ENCODE data around the gene KIT.
A peak's percentile ranks its signal among the peaks of the same experiment; 100 is the strongest.
"Not testable (repeated sequence)": the region's sequence is repeated elsewhere in the genome, so short reads cannot be mapped to it uniquely, and the experiment has no call there.

The KIT gene

DNA sequence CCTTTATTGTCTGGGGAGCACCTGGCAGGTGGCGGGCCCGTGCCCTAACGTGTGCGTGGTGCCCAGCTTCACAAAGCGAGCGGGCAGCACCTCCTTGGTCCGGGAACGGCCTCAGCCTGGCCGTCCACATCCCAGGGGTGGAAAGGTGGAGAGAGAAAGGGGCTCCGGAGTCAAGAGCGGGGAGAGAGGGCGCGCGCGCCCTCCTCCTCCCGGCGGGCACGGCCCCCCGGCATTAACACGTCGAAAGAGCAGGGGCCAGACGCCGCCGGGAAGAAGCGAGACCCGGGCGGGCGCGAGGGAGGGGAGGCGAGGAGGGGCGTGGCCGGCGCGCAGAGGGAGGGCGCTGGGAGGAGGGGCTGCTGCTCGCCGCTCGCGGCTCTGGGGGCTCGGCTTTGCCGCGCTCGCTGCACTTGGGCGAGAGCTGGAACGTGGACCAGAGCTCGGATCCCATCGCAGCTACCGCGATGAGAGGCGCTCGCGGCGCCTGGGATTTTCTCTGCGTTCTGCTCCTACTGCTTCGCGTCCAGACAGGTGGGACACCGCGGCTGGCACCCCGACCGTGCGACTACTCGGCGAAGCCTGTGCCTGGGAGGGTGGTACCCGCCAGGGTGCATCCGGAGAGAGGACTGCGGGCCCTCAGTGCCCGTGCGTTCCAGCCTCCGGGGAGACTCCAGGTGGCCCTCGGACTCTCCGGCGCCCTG is at the start of gene KIT:
Gene KIT (plus strand): TSS at position 407 of the 701 bp plus-strand sequence. CDS start 58 bp downstream, at position 465.
- peak; percentile 79 for DNase-seq (ENCODE audit: low spot score)

DNA sequence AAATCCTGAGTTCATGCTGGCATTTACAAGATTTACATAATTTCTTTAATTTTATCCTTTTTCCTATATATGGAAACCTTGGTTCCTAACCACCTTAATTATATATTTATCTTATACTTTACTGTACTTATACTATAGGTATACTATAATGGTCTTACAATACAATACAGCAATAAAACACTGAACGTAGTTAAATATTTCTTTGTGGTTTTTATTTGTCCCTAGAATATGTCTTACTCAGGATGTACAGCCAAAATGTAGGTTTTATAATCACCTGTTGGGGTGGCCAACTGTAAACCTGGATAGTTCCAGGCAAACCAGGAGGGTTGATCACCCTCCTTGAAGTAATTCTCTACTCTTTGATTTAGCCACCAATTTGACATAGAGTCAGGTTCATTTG is 48.4 kb upstream of the KIT start:
- DNase-seq (ENCODE audit: low spot score): no peak

DNA sequence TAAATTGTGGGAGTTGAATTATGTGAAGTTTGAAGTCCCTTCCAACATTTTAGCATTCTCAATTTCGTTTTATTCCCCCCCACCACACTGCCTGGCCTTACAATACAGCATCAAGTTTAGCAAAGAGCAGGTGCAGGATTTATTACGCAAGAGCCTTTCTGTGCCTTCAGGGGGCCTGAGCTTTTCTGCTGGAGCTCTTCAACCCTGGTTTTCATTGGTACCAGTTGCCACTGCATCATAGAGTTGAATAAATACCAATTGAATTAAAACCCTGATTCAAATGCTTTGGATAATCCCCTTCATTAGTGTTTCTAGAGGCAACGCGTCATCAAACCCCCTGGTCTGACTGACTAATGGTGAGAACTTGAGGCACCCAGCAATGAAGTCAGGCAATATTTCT is 43.6 kb upstream of the KIT start:
- DNase-seq (ENCODE audit: low spot score): no peak

DNA sequence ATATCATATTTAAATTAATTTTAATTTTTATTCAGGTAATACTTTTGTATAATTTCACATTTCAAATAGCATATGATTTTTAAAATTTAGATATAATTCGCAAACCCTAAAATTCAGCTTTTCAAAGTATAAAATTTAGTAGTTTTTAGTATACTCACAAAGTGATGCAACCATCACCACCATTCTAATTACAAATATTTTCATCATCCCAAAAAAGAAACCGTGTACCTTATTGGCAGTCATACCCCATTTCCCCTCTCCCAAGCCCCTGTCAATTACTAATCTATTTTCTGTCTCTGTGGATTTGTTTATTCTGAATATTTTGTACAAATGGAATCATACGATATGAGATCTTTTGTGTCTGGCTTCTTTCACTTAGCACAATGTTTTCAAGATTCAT is 37.0 kb upstream of the KIT start:
- DNase-seq (ENCODE audit: low spot score): no peak

DNA sequence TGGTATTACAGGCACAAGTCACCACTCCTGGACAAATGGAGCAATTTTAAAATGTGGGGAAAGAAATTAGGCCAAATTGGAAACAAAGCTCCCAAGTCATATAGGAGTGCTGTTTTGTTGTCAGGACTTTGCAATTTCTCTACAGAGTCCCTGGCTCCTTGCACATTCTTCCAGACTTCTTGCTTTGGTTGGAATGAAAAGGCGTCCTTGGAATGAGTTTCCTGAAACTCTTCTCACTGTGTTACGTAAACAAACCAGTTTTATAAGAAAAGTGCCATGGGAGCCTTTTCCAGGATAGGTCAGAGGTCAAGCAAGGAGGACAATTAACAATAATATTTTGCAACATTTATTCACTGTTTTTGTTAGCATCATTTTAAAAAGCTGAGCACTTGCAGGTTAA is 32.4 kb upstream of the KIT start:
- DNase-seq (ENCODE audit: low spot score): no peak

DNA sequence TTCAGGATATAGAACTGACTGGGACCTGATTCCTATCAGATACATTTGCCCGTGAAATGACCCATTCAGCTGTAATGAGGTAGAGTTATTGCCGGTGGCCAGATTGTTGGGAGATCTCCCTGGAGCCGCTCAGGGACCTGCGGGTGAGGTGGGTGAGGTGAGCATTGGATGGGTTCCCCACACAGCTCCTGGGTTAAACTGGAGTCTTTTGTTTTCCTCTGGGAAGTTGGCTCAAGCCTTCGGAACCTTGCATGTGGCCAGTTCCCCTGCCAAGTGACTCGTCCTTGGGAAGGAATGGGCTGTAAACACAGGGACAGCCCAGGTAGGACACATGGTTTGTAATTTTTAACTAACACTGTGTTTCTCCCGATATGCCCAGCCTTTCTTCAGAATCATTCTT is 31.6 kb upstream of the KIT start:
- DNase-seq (ENCODE audit: low spot score): no peak

DNA sequence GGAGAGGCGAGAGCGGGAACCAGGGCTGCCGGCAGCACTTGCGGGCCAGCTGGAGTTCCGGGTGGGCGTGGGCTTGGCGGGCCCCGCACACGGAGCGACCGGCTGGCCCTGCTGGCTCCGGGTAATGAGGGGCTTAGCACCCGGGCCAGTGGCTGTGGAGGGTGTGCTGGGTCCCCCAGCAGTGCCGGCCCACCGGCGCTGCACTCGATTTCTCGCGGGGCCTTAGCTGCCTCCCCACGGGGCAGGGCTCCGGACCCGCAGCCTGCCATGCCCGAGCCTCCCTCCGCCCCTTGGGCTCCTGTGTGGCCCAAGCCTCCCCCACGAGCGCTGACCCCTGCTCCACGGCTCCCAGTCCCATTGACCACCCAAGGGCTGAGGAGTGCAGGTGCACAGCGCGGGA is 25.2 kb upstream of the KIT start:
- DNase-seq (ENCODE audit: low spot score): no peak

DNA sequence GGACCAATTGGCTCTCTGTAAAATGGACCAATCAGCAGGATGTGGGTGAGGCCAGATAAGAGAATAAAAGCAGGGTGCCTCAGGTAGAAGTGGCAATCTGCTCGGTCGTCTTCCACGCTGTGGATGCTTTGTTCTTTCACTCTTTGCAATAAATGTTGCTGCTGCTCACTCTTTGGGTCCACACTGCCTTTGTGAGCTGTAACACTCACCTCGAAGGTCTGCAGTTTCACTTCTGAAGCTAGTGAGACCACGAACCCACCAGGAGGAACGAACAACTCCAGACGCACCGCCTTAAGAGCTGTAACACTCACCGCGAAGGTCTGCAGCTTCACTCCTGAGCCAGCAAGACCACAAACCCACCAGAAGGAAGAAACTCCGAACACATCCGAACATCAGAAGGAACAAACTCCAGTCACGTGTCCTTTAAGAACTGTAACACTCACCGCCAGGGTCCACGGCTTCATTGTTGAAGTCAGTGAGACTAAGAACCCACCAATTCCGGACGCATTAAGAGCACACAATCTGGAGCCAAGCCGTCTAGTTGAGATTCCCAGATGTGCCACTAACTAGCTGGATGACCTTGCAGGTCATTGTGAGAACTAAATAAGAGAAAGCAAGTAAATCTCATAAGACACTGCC is 24.5 kb upstream of the KIT start:
- DNase-seq (ENCODE audit: low spot score): not testable (repeated sequence)

DNA sequence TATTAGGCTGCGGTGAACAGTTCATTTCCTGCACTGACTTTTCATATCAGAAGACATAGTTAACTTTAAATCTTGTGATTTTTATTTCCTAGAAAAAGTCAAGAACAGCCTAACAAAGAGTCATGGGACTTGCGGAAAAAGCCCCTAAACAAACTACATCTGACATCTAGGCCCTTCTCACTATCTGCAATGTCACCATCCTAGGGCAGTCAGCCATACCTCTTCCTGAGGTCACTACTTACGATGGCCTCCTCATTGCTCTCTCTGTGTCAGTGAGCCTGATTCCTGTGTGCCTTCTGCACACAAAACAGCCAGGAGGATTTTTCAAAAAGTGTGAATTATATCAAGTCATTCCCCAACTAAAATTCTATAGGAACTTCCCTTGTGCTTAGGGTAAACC is 22.4 kb upstream of the KIT start:
- no peak for DNase-seq (ENCODE audit: low spot score)

DNA sequence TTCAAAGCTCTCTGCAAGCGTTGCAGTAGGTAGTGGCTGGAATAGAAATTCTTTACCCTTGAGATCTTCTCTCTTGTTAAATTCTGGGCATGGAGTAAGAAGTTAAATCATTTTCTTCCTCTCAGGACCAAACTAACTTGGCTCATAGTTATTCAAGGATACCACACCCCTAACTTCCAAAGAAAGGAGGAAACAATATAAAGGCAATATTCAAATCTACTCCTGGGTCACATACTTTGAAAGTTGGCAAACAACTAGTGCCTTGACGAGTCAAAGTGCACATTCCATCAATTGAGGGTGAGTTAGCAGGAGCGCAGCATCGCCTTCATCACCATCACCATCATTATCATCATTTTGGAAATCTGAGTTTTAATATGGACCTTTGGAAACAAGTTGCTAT is 20.4 kb upstream of the KIT start:
- no peak for DNase-seq (ENCODE audit: low spot score)

DNA sequence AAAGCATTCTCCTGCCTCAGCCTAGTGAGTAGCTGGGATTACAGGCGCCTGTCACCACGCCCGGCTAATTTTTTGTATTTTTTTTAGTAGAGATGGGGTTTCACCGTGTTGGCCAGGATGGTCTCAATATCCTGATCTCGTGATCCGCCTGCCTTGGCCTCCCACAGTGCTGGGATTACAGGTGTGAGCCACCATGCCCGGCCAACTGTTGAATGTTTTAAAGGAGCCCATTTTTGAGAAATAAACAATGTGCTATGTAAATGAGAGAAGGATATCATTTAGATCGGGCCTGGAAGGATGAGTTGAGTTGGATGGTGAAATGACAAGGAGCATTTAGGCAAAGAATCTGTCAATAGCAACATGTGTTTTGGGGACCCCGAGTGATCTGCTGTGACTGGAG is 16.7 kb upstream of the KIT start:
- DNase-seq (ENCODE audit: low spot score): not testable (repeated sequence)

DNA sequence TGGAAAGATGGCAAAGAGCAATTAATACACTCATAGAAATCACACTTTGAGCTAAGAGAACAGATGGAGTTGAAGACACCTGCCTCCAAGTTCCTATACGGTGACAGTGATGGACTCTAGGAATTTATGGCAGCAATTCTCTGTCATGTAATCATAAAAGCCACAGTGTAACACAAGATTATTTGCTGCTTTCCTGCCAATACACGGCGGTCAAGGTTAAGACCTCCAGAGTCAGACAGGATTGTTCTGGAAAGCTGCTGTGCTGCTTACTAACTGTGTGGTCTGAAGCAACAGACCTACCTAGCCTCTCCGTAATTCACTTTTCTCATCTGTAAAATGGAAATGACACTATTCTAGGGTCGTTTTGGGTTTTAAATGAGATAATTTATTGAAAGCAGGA is 14.6 kb upstream of the KIT start:
- no peak for DNase-seq (ENCODE audit: low spot score)

DNA sequence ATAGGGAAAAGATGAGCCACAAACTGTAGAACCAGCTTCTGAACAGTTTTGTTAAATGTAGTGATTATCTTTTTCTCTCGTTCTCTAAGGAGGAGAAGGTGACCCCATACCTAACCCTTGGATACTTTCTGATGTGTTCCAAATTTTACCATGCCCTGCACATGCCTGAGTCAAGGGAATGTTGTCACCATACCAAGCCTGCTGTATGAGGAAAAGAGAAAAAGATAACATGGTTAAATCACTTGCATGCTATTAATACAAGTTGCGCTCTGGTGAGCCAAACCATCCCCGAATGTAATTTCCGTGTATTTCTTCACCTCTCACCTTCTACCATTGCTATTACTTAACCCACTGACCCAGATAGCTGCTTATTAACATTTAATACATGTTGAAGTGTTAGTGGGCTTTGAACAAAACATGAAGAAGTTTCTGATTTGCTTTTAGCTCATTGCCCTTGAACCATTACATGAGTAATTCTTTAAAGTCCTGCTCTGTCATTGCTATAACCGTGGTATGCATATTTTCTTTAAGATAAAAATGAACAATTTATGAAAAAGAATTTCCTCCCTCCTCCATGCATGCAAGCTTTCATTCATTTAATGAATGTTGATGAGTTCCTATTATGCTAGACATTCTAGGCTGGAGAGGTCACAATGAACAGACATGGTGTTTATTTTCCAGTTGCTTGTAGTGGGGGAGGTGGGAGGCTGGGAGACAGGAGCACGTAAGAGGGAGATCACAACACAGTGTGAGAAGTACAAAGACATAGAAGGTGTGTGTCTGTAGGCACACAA is 13.6 kb upstream of the KIT start:
- DNase-seq (ENCODE audit: low spot score): no peak

DNA sequence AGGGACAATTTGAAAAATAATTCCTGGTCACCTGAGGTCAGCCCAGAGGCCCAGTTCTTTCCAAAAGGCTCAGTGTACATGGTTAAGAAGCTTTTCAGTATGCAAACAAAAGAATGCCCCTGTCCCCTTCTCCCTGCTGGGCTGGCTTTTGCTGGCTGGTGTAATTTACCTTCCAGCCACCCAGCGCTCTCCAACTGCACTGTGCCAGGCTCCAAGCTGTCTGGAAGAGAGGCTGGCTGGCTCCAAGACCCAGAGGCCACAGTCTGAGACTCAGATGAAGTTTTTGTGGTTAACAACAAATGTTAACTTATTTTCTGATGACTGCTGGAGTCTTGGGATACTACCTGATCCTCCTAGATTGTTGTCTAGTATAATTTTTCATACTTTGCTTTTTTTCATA is 11.9 kb upstream of the KIT start:
- no peak for DNase-seq (ENCODE audit: low spot score)

DNA sequence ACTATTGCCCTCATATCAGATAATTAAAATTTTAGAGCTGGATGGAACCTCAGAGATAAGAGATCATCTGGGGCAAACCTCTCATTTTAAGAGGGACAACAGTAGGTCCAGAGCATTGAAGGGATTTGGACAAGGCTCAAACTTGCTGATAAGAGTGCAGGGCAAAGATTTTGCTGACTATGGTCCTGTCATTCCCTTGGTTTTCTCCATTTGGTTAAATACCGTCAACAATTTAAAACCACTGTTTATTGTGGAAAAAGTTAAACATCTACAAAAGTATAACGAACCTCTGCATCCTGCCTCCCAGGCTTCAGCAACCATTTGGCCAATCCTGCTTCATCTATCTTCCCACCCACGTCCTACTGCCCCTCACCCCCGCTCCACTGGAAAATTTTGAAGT is 10.7 kb upstream of the KIT start:
- no peak for DNase-seq (ENCODE audit: low spot score)

DNA sequence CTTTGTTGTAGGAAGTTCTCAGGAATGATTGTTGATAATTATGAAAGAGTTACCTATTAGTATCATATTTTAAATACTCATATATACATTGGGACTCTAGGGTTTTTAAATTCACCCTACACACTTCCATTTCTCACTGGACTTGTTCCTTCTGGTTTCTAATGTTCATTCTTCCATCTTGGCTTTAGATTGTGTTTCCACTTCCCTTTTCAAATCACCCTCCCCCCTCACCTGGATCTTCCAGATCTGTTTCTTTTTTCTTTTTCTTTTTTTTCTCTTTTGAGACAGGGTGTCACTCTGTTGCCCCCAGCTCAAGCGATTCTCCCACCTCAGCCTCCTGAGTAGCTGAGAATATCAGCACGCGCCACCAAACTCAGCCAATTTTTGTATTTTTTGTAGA is 6.7 kb upstream of the KIT start:
- DNase-seq (ENCODE audit: low spot score): no peak

DNA sequence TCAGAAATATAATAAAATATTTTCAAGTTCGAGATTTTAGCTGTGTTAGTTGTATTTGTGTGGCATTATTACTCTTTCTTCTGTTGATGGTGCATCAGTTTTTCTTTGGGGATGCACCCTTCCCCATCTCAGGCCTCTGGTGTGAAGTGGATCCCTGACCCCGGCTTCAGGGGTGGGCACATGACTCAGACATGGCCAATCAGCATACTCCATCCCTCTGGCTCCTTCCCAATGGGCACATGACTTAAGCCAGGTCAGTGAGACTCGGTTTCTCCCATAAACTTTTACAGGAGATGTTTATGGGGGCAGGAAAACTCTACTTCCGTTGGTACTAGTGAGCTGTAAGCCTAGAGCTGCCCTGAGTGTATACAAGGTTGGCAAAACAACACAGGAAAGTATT is 3.0 kb upstream of the KIT start:
- no peak for DNase-seq (ENCODE audit: low spot score)

DNA sequence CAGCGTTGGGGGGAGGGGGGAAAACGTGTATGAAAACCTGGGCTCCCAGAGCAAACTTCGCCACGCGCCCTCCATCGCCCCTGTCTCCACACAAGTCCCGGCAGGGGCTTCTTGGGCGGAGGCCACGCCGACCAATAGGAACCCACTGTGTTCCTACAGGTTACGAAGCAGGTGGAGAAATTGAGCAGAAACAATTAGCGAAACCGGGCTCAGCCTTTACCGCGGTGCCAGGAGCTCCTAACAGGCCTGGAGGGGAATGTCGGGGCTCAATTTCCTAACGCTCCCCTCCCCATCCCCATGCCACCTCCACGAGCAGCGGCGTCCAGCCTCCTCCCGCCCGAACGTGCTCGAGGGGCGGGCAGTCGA is 589 bp upstream of the KIT start:
- DNase-seq (ENCODE audit: low spot score): no peak

DNA sequence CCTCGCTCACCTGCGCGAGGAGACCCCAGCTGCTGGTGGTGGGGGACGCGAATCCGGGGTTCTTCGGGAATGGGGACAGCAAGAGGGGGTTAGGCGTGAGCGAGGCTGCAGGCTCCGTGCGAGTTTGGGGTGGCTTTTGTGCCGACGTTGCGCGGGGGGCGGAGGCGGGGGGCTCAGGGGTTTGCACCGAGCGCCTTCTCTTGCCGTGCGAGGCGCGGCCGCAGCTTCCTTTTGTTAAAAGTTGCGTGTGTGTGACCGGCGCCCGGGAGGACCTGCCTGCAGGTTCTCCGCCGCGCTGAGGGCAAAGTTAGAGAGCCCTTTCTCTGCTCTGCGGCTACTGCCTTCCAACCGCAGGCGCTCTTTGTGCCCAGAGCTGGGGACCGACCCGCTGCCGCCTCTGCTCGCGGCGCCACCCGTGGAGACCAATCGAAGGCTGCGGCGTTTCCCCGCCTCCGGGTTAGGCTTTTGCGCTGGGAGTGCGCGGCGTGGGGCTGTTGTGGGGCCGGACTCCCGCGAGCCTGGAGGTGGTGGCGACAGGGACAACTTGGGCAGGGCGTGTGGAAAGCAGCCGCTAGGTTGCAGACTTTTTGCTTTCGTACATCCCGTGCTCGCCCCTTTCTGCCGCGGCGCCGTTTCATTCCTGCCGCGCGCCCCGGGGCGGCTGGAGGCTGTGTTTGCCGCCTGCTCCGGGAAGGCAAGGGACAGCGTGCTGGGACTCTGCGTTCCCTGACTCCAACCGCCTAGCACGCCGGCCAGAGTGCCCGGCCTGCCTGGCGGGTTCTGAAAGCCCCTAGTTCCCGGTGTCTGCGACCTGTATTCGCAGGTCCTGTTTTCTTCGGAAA is 716 bp downstream of the KIT start:
- DNase-seq (ENCODE audit: low spot score): peak; percentile 73

DNA sequence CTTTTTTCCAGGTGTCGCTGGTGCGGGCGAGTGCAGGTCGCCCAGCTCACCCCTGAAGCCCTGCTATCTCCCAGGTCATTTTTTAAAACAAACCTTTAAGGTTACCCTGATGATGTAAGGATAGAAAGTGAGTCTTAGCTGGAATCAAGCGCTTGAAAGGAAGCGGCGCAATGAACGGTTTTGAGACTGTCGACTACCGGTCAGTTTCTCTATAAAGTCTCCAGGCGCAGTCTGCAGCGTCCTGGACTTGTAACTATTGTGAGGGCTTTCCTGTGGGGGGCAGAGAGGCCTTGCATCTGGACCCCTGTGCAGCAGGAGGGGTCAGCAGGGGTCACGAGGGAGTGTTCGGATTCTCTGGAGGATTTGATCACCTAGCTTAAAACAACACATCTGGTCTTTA is 1.6 kb downstream of the KIT start:
- no peak for DNase-seq (ENCODE audit: low spot score)

DNA sequence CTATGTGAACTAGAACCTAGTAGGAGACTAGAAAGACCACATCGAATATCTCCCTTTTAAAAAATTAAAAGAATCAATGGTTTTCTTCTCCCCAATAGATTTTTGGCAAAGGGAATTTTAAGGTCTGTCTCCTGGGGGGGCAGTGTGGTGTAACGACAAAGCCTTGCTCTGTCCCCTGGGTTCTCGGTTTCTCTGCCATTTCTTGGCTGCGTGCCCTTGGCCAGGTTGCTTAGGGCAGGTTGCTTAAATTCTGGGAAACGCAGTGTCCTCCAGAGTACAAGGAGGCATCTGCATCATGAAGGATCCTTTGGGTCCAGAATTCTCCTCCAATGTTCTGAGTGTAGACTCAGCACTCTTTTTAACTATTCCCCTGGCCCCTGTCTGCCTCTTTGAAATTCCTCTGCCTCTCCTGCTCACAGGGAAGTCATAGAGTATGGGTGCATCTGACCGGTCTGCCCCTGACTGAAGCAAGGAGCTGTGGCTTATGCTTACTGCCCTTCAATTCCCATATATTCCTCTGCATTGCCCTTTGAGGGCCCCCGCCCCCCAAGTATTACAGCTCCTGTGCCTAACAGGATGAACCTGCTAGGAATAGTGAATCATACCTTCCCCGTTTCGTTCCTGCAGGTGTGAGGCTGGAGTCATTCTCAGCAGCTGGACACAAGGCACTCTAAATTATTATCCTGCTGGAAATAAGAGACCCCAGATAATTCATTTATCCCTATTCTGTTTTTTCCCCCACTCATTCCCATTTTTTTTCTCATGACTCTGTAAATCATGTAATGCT is 2.2 kb downstream of the KIT start:
- DNase-seq (ENCODE audit: low spot score): no peak

DNA sequence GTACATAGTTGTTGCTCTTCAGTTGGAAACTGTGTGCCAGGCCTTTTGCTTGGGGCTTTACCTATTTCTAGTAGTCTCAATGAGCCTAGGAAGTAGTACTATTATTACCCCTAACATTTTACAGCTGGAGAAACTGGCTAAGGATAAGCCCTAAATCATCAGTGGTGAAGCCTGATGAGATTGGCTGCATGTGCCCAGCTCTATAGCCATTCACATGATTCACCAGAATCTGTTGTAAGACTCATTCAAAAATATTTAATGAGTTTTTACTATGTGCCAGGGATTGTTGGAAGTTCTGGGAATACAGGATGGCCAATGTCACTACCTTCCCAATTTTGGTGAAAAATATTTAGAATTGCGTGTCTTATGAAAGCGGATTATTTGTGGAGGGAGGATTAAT is 2.8 kb downstream of the KIT start:
- no peak for DNase-seq (ENCODE audit: low spot score)
